Left ventricle myocardium inferior (tissue), 1 donor: ENCODE results near the gene B2M. TPM values are rescaled to one million over a fixed set of nuclear protein-coding genes. Genes with fewer than 3 reads are reported as not detected.
"Not testable (repeated sequence)": the region's sequence is repeated elsewhere in the genome, so short reads cannot be mapped to it uniquely, and the experiment has no call there.

Experiments
- DNase-seq: peaks from one replicate; pipeline ENCODE4 v3.0.0-alpha.2; 2020
- H3K27ac ChIP-seq: fragments of 200-600 bp; replicated peaks from 2 replicates; pipeline ENCODE4 v1.8.0; 2021
- H3K27me3 ChIP-seq: fragments of 200-600 bp; 2 replicates; pipeline ENCODE4 v1.8.0; 2021; ENCODE audit warnings: low read depth
- H3K36me3 ChIP-seq: fragments of 200-600 bp; 2 replicates; pipeline ENCODE4 v1.8.0; 2021
- H3K4me1 ChIP-seq: fragments of 200-600 bp; 2 replicates; pipeline ENCODE4 v1.8.0; 2021
- H3K4me3 ChIP-seq: fragments of 200-600 bp; 2 replicates; pipeline ENCODE4 v1.8.0; 2021; ENCODE audit warnings: mild to moderate bottlenecking, moderate library complexity
- H3K9me3 ChIP-seq: fragments of 200-600 bp; replicated peaks from 2 replicates; pipeline ENCODE4 v1.8.0; 2021
- CTCF ChIP-seq: fragments of 200-600 bp; IDR thresholded peaks from 2 replicates; pipeline ENCODE4 v1.8.0; 2021; ENCODE audit warnings: antibody characterized with exemption, mild to moderate bottlenecking, borderline replicate concordance
- intact Hi-C: fragments of 100-400 bp; cut with micrococcal nuclease; formaldehyde crosslinking; loops from one replicate; pipeline ENCODE4 v1.11.0; 2022
- total RNA-seq: library from RNA; stranded (reverse); fragmentation: NEBNext Ultra II Directional; extraction: Animal tissue kit (Norgen Biotek cat#: 25700); gene quantifications from one replicate; pipeline ENCODE4 v1.2.1, GENCODE V29; 2021
- donor health status: DM: no; HTN: yes; CAD: no; lungs with severe emphysema.

Gene B2M
- total RNA-seq, 1 donor from 2014 or later = 1,128 TPM

- H3K4me1 ChIP-seq = no peaks in the 10 kb centered on the region
- H3K9me3 ChIP-seq = peaks cover 4% of the 10 kb centered on the region
- no peaks in the 10 kb centered on the region for H3K36me3 ChIP-seq
- DNase-seq = no peak
- TF ChIP-seq CTCF = no peak
- no peaks in the 10 kb centered on the region for H3K27me3 ChIP-seq
- no peak overlapping the region for H3K27ac ChIP-seq
- intact Hi-C loops = no loop called here
- no peak overlapping the region for H3K4me3 ChIP-seq
These were observed 16.9 kb upstream of the B2M start for GRCh38 chr15:44694416-44694815.

DNA sequence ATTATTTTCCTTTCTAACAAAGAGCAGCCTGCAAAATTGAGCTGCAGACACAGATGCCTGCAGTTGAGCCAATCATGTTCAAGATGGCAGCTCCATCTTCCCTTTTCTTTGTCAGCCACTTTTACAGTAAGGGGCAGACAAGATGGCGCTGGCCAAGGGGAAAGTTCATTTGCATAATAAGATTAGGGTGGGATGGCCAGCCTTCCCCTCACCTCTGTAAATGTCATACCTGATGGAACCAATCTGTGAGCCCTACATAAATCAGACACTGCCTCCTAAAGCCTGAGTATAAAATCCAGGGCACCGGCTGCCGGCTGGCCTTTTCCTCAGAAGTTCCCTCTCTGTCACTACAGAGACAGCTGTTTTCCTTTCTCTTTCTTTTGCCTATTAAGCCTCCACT, 16.0 kb upstream of the B2M start:
- H3K4me3 ChIP-seq = no peak overlapping the region
- no peaks in the 10 kb centered on the region for H3K36me3 ChIP-seq
- no peak for TF ChIP-seq CTCF
- H3K27me3 ChIP-seq = no peaks in the 10 kb centered on the region
- no peak for DNase-seq
- H3K4me1 ChIP-seq = no peaks in the 10 kb centered on the region
- peaks cover 12% of the 10 kb centered on the region for H3K9me3 ChIP-seq
- intact Hi-C loops = no loop called here
- no peak overlapping the region for H3K27ac ChIP-seq

DNA sequence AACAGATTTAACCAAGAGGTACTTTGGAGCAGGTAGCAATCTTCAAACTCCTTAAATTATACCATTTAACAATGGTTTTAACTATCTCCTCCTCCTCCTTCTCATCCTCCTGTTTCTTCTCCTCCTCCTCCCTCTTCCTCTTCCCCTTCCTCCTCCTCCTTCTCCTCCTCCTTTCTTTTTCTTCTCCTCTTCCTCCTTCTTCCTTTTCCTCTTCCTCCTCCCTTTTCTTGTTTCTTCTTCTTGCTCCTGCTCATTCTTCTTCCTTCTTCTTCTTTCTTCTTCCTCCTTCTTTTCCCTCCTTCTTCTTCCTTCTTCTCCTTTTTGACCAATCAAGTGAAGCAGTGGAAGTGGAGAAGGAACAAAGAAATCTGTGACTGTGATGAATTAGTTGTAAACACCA, 14.3 kb upstream of the B2M start:
- Histone ChIP-seq H3K9me3 (peaks cover 23% of the 10 kb centered on the region), H3K4me3 (no peak overlapping the region), H3K4me1 (no peaks in the 10 kb centered on the region), H3K27ac (no peak overlapping the region), H3K36me3 (no peaks in the 10 kb centered on the region), H3K27me3 (no peaks in the 10 kb centered on the region)
- TF ChIP-seq CTCF = no peak
- DNase-seq = no peak
- intact Hi-C loops = no loop called here

GRCh38 chr15:44698641-44699040, 12.7 kb upstream of the B2M start:
- Histone ChIP-seq H3K27me3 (no peaks in the 10 kb centered on the region), H3K9me3 (peaks cover 29% of the 10 kb centered on the region), H3K27ac (no peak overlapping the region), H3K36me3 (no peaks in the 10 kb centered on the region), H3K4me1 (no peaks in the 10 kb centered on the region), H3K4me3 (no peak overlapping the region)
- intact Hi-C loops = no loop called here
- TF ChIP-seq CTCF = no peak
- DNase-seq = no peak

DNA sequence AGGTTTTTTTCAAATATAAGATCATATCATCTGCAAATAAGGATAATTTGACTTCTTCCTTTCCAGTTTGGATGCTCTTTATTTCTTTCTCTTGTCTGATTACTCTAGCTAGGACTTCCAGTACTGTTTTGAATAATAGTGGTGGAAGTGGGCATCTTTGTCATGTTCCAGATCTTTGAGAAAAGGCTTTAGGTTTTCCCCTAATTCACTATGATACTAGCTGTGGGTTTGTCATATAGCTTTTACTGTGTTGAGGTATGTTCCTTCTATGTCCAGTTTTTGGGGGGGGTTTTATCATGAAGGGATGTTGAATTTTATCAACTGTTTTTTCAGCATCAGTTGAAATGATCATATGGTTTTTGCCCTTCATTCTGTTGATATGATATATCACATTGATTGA, 10.6 kb upstream of the B2M start:
- not testable (repeated sequence) for H3K36me3 ChIP-seq, H3K27ac ChIP-seq, H3K4me1 ChIP-seq, H3K4me3 ChIP-seq, DNase-seq, H3K27me3 ChIP-seq
- intact Hi-C loops = loop anchor here (10.0 kb wide), 1 partner anchor 74 kb away; no protein-coding TSS in a partner anchor
- peaks cover 29% of the 10 kb centered on the region for H3K9me3 ChIP-seq

DNA sequence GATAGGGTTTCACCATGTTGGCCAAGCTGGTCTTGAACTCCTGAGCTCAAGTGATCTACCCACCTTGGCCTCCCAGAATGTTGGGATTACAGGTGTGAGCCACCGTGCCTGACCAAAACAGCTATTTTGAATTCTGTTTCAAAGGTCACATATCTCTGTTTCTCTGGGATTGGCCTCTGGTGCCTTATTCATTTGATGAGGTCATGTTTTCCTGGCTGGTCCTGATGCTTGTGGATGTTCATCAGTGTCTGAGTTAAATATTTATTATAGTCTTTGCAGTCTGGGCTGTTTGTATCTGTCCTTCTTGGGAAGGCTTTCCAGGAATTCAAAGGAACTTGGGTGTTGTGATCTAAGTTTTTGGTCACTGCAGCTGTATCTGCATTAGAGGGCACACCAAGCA, 5.3 kb upstream of the B2M start:
- Histone ChIP-seq H3K9me3 (peaks cover 15% of the 10 kb centered on the region), H3K27me3 (no peaks in the 10 kb centered on the region), H3K27ac (no peak overlapping the region), H3K4me1 (peaks cover 15% of the 10 kb centered on the region), H3K4me3 (no peak overlapping the region), H3K36me3 (no peaks in the 10 kb centered on the region)
- no peak for TF ChIP-seq CTCF
- intact Hi-C loops = loop anchor here (10.0 kb wide), 1 partner anchor 69 kb away; no protein-coding TSS in a partner anchor
- DNase-seq = no peak
